ENCODE measurements around the gene HDLBP. TPM values are rescaled to one million over a fixed set of nuclear protein-coding genes. Genes with fewer than 3 reads are reported as not detected.

Gene HDLBP
- total RNA-seq, 1 donor from 2014 or later = 922 TPM

- Mint-ChIP-seq H3K27ac (ENCODE audit: unreplicated experiment) (peak overlapping the region; percentile 38), H3K9me3 (ENCODE audit: unreplicated experiment) (no peaks in the 10 kb centered on the region), H3K4me1 (ENCODE audit: low read depth, unreplicated experiment) (peaks cover 39% of the 10 kb centered on the region), H3K36me3 (ENCODE audit: low read depth, unreplicated experiment) (no peaks in the 10 kb centered on the region), H3K27me3 (ENCODE audit: low read depth, unreplicated experiment) (no peaks in the 10 kb centered on the region), H3K4me3 (ENCODE audit: unreplicated experiment) (peak overlapping the region; percentile 87)
- peaks cover 54% of the 10 kb centered on the region for H3K79me2 ChIP-seq (ENCODE audit: insufficient read depth, low read length)
- no peaks in the 10 kb centered on the region for H3K27me3 ChIP-seq (ENCODE audit: insufficient read depth, low read length)
- DNase-seq (ENCODE audit: low read depth) (no peak), FAIRE-seq (no peak)
- peak overlapping the region; percentile 87 for H3K4me2 ChIP-seq (ENCODE audit: low read length)
- H3K4me1 ChIP-seq (ENCODE audit: insufficient read depth, low read length) = peaks cover 7% of the 10 kb centered on the region
- TF ChIP-seq CTCF (IDR thresholded peaks at IDR 0.05; ENCODE audit: insufficient read depth, low read depth, low read length) (no peak), EZH2 (IDR thresholded peaks at IDR 0.05; ENCODE audit: insufficient read depth, low read length) (no peak)
- H3K36me3 ChIP-seq (ENCODE audit: insufficient read depth, low read length) = peaks cover 21% of the 10 kb centered on the region
- H3K27ac ChIP-seq (ENCODE audit: low read depth, low read length) = no peak overlapping the region
- H3K4me3 ChIP-seq (ENCODE audit: insufficient read depth, low read depth, low read length) = no peak overlapping the region
- peak overlapping the region; percentile 92 for H3K9ac ChIP-seq (ENCODE audit: low read length)
- H2AFZ ChIP-seq (ENCODE audit: low read depth, low read length) = no peak overlapping the region
- H3K9me3 ChIP-seq (ENCODE audit: insufficient read depth, low read depth, low read length) = no peaks in the 10 kb centered on the region
- peaks cover 68% of the 10 kb centered on the region for H4K20me1 ChIP-seq (ENCODE audit: insufficient read depth, low read length)
These were observed 42.1 kb upstream of the HDLBP start for GRCh38 chr2:241357531-241357930.

GRCh38 chr2:241356871-241357260 is 41.4 kb upstream of the HDLBP start:
- H3K36me3 ChIP-seq (ENCODE audit: insufficient read depth, low read length) = peaks cover 28% of the 10 kb centered on the region
- H3K79me2 ChIP-seq (ENCODE audit: insufficient read depth, low read length) = peaks cover 53% of the 10 kb centered on the region
- H3K4me1 Mint-ChIP-seq (ENCODE audit: low read depth, unreplicated experiment) = peaks cover 39% of the 10 kb centered on the region
- peak overlapping the region; percentile 87 for H3K4me3 Mint-ChIP-seq (ENCODE audit: unreplicated experiment)
- H3K27me3 ChIP-seq (ENCODE audit: insufficient read depth, low read length) = no peaks in the 10 kb centered on the region
- TF ChIP-seq CTCF (IDR thresholded peaks at IDR 0.05; ENCODE audit: insufficient read depth, low read depth, low read length) (no peak), EZH2 (IDR thresholded peaks at IDR 0.05; ENCODE audit: insufficient read depth, low read length) (no peak)
- DNase-seq (ENCODE audit: low read depth) (no peak), FAIRE-seq (no peak)
- peaks cover 7% of the 10 kb centered on the region for H3K4me1 ChIP-seq (ENCODE audit: insufficient read depth, low read length)
- peak overlapping the region; percentile 55 for H3K27ac ChIP-seq (ENCODE audit: low read depth, low read length)
- no peaks in the 10 kb centered on the region for H3K27me3 Mint-ChIP-seq (ENCODE audit: low read depth, unreplicated experiment)
- peak overlapping the region; percentile 87 for H3K4me2 ChIP-seq (ENCODE audit: low read length)
- peak overlapping the region; percentile 92 for H3K9ac ChIP-seq (ENCODE audit: low read length)
- peak overlapping the region; percentile 1 for H2AFZ ChIP-seq (ENCODE audit: low read depth, low read length)
- no peaks in the 10 kb centered on the region for H3K36me3 Mint-ChIP-seq (ENCODE audit: low read depth, unreplicated experiment)
- H3K9me3 ChIP-seq (ENCODE audit: insufficient read depth, low read depth, low read length) = no peaks in the 10 kb centered on the region
- no peaks in the 10 kb centered on the region for H3K9me3 Mint-ChIP-seq (ENCODE audit: unreplicated experiment)
- H3K27ac Mint-ChIP-seq (ENCODE audit: unreplicated experiment) = peak overlapping the region; percentile 38
- peak overlapping the region; percentile 73 for H3K4me3 ChIP-seq (ENCODE audit: insufficient read depth, low read depth, low read length)
- peaks cover 73% of the 10 kb centered on the region for H4K20me1 ChIP-seq (ENCODE audit: insufficient read depth, low read length)

- peaks cover 7% of the 10 kb centered on the region for H3K4me1 ChIP-seq (ENCODE audit: insufficient read depth, low read length)
- Mint-ChIP-seq H3K27me3 (ENCODE audit: low read depth, unreplicated experiment) (no peaks in the 10 kb centered on the region), H3K4me3 (ENCODE audit: unreplicated experiment) (peak within 1 kb of the TSS; percentile 87), H3K9me3 (ENCODE audit: unreplicated experiment) (no peaks in the 10 kb centered on the region), H3K4me1 (ENCODE audit: low read depth, unreplicated experiment) (peaks cover 35% of the 10 kb centered on the region), H3K27ac (ENCODE audit: unreplicated experiment) (peak within 1 kb of the TSS; percentile 38), H3K36me3 (ENCODE audit: low read depth, unreplicated experiment) (no peaks in the 10 kb centered on the region)
- no peak for FAIRE-seq
- H3K27me3 ChIP-seq (ENCODE audit: insufficient read depth, low read length) = no peaks in the 10 kb centered on the region
- TF ChIP-seq EZH2 (IDR thresholded peaks at IDR 0.05; ENCODE audit: insufficient read depth, low read length) (no peak), CTCF (IDR thresholded peaks at IDR 0.05; ENCODE audit: insufficient read depth, low read depth, low read length) (no peak)
- peak within 1 kb of the TSS; percentile 73 for H3K4me3 ChIP-seq (ENCODE audit: insufficient read depth, low read depth, low read length)
- H2AFZ ChIP-seq (ENCODE audit: low read depth, low read length) = peak within 1 kb of the TSS; percentile 1
- peak within 1 kb of the TSS; percentile 55 for H3K27ac ChIP-seq (ENCODE audit: low read depth, low read length)
- H3K9ac ChIP-seq (ENCODE audit: low read length) = peak within 1 kb of the TSS; percentile 92
- H3K9me3 ChIP-seq (ENCODE audit: insufficient read depth, low read depth, low read length) = no peaks in the 10 kb centered on the region
- H4K20me1 ChIP-seq (ENCODE audit: insufficient read depth, low read length) = peaks cover 76% of the 10 kb centered on the region
- peaks cover 34% of the 10 kb centered on the region for H3K36me3 ChIP-seq (ENCODE audit: insufficient read depth, low read length)
- H3K79me2 ChIP-seq (ENCODE audit: insufficient read depth, low read length) = peaks cover 49% of the 10 kb centered on the region
- H3K4me2 ChIP-seq (ENCODE audit: low read length) = peak within 1 kb of the TSS; percentile 87
- DNase-seq (ENCODE audit: low read depth) = peak; percentile 92
These were observed 40.8 kb upstream of the HDLBP start, which contains the start of gene FARP2 for GRCh38 chr2:241355983-241356870. FARP2 (plus strand) TSS chr2:241356285; CDS start chr2:241373108, 16,823 bp downstream.

Data from astrocyte (in vitro differentiated cells and primary cell).